BJ (cell line): ENCODE data around the gene C15orf62. TPM values are rescaled to one million over a fixed set of nuclear protein-coding genes. Genes with fewer than 3 reads are reported as not detected.

Experiments used
- CTCF ChIA-PET: fragments of 350-600 bp; formaldehyde crosslinking; extraction: SDS; loops from one replicate; lab custom pipeline; 2021; ENCODE audit warnings: antibody characterized with exemption, inconsistent platforms; lab: Yijun Ruan, JAX
- POLR2A ChIA-PET: fragments of 300-600 bp; sonication (Branson Sonifier 250); formaldehyde crosslinking; extraction: SDS; loops from one replicate; lab custom pipeline; 2021; ENCODE audit warnings: antibody characterized with exemption; lab: Charles Lee
- DNase-seq: peaks from one replicate; pipeline ENCODE4 v3.0.0-alpha.2; 2011; ENCODE audit warnings: low read depth
- H3K27me3 ChIP-seq: 2 replicates; pipeline ENCODE4 v1.6.0; 2011; ENCODE audit warnings: low read length; ENCODE audit not compliant: control insufficient read depth, insufficient read depth
- H3K36me3 ChIP-seq: 2 replicates; pipeline ENCODE4 v1.5.1; 2011; ENCODE audit warnings: low read length; ENCODE audit not compliant: control insufficient read depth, insufficient read depth
- H3K4me3 ChIP-seq: 2 replicates; pipeline ENCODE4 v1.5.1; 2011; ENCODE audit warnings: low read depth, mild to moderate bottlenecking, control low read depth, low read length
- CTCF ChIP-seq: IDR thresholded peaks from 2 replicates; pipeline ENCODE4 v1.5.1; 2011; ENCODE audit warnings: low read depth, mild to moderate bottlenecking, control low read depth, inconsistent platforms, low read length, moderate library complexity; ENCODE audit not compliant: insufficient read depth
- polyA plus RNA-seq: library from polyadenylated mRNA; depleted of rRNA; stranded (reverse); fragments of >200 nt; gene quantifications from 2 replicates; pipeline ENCODE4 v1.2.3, GENCODE V29; 2011

Gene C15orf62
- polyA plus RNA-seq, 1 experiment: 0.04 TPM

GRCh38 chr15:40808861-40809450 lies 39.2 kb downstream of the C15orf62 start:
- Histone ChIP-seq H3K27me3 (no peaks in the 10 kb centered on the region), H3K4me3 (no peak overlapping the region), H3K36me3 (peaks cover 13% of the 10 kb centered on the region)
- TF ChIP-seq CTCF: no peak
- DNase-seq: no peak
- ChIA-PET CTCF (no interaction called here), POLR2A (no interaction called here)

GRCh38 chr15:40812721-40813425 lies 43.1 kb downstream of the C15orf62 start:
- CTCF ChIA-PET: no interaction called here
- no peak for DNase-seq
- Histone ChIP-seq H3K36me3 (peaks cover 15% of the 10 kb centered on the region), H3K27me3 (no peaks in the 10 kb centered on the region), H3K4me3 (no peak overlapping the region)
- POLR2A ChIA-PET: no interaction called here
- no peak for TF ChIP-seq CTCF

- CTCF ChIA-PET: interaction anchor here (0.8 to 0.9 kb wide), 2 partner anchors 13 to 80 kb away, joined by 3 to 4 read pairs; partner anchors contain the start of gene PPP1R14D
- Histone ChIP-seq H3K4me3 (no peak overlapping the region), H3K36me3 (peaks cover 12% of the 10 kb centered on the region), H3K27me3 (no peaks in the 10 kb centered on the region)
- POLR2A ChIA-PET: no interaction called here
- DNase-seq: no peak
- no peak for TF ChIP-seq CTCF
Measured at GRCh38 chr15:40815042-40815698, 45.4 kb downstream of the C15orf62 start.

- peaks cover 2% of the 10 kb centered on the region; the same call in 1 of the 2 replicates for H3K27me3 ChIP-seq
- CTCF ChIA-PET: interaction anchor here (0.9 kb wide), 1 partner anchor 9 kb away, joined by 5 read pairs; no protein-coding TSS in a partner anchor
- no peak overlapping the region for H3K4me3 ChIP-seq
- no peak for TF ChIP-seq CTCF
- POLR2A ChIA-PET: no interaction called here
- H3K36me3 ChIP-seq: peaks cover 2% of the 10 kb centered on the region
- DNase-seq: no peak
Measured at GRCh38 chr15:40819048-40819447, 49.3 kb downstream of the C15orf62 start.

GRCh38 chr15:40821195-40821594 lies 51.4 kb downstream of the C15orf62 start:
- POLR2A ChIA-PET: no interaction called here
- no peak for DNase-seq
- TF ChIP-seq CTCF: no peak
- H3K36me3 ChIP-seq: no peaks in the 10 kb centered on the region
- no peak overlapping the region for H3K4me3 ChIP-seq
- CTCF ChIA-PET: interaction anchor here (0.6 kb wide), 1 partner anchor 314 kb away, joined by 3 read pairs; no protein-coding TSS in a partner anchor
- H3K27me3 ChIP-seq: peaks cover 2% of the 10 kb centered on the region; the same call in 1 of the 2 replicates
